CD4-positive, alpha-beta T cell treated with Interleukin-2 at 100 ng/mL for 4 hours (primary cell): ENCODE measurements around the gene SCAF1.

Experiments used
- DNase-seq: peaks from one replicate; pipeline ENCODE4 v3.0.0-alpha.2; 2020; ENCODE audit warnings: low spot score

Gene SCAF1

DNA sequence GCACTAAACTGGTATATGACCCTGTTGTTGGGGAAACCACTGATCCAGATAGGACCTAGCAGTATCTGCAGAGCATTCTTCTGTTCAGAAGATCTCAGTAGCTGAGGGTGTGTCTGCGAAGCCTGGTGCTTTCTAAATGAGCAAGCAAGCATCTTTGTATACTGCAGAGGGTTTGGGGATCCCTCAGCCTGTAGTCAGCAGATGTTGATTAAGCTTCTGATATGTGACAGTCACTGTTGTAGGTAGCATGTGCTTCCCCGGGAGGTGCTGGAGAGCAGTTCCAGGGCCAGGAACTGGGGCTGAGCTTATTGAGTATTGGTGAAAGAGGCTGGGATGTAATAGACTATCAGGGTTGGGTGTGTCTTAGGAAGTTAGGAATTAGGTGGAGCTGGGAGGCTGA, 1.5 kb downstream of the SCAF1 start:
- no peak for DNase-seq

DNA sequence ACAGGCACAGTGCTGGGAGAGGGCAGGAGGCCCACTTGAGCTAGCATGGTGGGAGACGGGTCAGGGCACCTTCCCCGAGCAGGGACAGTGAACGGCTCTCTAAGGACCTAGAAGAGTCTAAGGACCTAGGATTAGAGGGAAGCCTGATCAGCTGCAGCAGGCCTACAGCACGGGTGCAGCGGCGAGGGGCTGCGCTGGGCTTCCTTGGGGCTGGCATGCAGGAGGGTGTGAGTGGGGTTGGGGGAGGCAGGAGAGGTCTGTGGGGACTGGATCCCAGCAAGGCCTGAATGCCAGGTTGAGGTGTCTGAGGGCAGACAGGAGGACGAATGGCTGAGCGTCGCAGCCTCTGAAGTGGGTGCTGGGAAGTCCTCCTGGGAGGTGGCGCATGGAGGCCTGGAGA, 3.6 kb downstream of the SCAF1 start:
- DNase-seq = no peak

DNA sequence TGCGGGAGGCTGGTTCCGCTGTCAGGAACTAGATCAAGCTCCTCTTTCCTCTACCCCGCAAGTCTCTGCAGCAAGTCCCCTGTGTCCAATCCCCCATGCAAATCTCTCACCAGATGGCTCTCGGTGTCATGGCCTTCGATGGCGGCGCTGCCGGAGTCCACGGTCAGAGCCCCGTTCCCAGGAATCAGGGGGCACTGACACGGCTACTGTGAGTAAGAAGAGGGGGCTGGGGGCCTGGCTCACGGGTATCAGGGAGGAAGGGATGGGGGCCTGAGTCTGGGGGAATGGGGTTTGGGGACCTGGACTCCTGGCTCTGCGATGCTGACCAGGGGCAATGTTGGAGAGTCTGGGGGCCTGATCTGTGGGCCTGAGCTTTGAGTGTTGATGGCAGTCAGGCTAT, 4.0 kb downstream of the SCAF1 start:
- no peak for DNase-seq

DNA sequence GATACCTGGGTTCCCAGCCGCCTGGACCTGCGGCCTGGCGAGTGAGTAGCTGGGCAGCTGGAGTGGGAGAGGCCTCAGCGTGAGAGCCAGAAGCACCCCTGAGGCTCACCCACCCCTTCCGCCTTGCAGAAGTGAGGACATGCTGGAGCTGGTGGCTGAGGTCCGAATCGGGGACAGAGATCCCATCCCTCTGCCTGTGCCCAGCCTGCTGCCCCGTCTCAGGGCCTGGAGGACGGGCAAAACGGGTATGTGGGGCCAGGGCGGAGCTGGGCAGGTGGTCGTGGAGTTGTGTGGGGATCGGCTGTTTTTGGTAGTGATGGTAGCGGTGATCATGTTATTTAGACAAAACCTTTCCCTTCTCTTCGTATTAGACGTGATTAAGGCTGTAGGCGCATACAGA, 4.6 kb downstream of the SCAF1 start:
- no peak for DNase-seq

DNA sequence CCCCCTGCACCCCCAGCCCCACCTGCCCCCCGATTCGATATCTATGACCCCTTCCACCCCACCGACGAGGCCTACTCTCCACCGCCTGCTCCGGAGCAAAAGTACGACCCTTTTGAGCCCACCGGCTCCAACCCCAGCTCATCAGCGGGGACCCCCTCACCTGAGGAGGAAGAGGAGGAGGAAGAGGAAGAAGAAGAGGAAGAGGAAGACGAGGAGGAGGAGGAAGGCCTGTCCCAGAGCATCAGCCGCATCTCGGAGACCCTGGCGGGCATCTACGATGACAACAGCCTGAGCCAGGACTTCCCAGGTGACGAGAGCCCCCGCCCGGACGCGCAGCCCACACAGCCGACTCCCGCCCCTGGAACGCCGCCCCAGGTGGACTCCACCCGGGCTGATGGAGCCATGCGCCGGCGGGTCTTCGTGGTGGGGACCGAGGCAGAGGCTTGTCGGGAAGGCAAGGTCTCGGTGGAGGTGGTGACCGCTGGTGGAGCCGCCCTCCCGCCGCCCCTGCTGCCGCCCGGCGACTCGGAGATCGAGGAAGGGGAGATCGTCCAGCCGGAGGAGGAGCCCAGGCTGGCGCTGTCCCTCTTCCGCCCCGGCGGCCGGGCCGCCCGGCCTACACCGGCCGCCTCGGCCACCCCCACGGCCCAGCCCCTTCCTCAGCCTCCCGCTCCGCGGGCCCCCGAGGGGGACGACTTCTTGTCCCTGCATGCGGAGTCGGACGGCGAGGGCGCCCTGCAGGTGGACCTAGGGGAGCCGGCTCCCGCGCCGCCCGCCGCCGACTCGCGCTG, 9.2 kb downstream of the SCAF1 start:
- DNase-seq = no peak

DNA sequence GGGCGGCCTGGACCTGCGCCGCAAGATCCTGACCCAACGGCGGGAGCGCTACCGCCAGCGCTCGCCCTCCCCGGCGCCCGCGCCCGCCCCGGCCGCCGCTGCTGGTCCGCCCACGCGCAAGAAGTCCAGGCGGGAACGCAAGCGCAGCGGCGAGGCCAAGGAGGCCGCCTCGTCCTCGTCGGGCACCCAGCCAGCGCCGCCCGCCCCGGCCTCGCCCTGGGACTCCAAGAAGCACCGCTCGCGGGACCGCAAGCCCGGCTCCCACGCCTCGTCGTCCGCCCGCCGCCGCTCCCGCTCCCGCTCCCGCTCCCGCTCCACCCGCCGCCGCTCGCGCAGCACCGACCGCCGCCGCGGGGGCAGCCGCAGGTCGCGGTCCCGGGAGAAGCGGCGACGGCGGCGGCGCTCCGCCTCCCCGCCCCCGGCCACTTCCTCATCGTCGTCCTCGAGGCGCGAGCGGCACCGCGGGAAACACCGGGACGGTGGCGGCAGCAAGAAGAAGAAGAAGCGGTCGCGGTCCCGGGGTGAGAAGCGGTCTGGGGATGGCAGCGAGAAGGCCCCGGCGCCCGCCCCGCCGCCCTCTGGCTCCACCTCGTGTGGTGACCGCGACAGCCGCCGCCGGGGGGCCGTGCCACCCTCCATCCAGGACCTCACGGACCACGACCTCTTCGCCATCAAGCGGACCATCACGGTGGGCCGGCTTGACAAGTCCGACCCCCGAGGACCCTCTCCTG, 10.0 kb downstream of the SCAF1 start:
- no peak for DNase-seq

DNA sequence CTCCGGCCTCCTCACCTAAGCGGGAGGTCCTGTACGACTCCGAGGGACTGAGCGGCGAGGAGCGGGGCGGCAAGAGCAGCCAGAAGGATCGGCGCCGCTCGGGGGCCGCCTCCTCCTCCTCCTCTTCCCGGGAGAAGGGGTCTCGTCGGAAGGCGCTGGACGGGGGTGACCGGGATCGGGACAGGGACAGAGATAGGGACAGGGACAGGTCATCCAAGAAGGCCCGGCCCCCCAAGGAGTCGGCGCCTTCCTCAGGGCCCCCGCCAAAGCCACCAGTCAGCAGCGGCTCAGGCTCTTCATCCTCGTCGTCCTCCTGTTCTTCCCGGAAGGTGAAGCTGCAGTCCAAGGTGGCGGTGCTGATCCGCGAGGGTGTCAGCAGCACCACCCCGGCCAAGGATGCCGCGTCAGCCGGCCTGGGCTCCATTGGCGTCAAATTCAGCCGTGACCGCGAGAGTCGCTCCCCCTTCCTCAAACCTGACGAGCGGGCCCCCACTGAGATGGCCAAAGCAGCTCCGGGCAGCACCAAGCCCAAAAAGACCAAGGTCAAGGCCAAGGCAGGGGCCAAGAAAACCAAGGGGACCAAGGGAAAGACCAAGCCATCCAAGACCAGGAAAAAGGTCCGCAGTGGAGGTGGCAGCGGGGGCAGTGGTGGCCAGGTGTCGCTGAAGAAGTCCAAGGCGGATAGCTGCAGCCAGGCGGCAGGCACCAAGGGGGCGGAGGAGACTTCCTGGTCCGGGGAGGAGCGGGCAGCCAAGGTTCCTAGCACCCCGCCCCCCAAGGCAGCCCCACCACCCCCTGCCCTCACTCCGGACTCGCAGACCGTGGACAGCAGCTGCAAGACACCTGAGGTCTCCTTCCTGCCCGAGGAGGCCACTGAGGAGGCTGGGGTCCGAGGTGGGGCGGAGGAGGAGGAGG, 10.8 kb downstream of the SCAF1 start:
- DNase-seq = no peak

DNA sequence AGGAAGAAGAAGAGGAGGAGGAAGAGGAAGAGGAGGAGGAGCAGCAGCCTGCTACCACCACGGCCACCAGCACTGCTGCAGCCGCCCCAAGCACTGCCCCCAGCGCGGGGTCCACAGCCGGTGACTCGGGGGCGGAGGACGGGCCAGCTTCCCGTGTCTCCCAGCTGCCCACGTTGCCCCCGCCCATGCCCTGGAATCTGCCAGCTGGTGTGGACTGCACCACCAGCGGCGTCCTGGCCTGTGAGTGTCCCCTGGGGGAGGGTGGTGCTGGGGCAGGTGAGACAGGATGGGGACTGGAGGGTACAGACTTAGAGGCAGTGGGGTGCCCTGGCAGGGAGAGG, 11.4 kb downstream of the SCAF1 start:
- DNase-seq = no peak

DNA sequence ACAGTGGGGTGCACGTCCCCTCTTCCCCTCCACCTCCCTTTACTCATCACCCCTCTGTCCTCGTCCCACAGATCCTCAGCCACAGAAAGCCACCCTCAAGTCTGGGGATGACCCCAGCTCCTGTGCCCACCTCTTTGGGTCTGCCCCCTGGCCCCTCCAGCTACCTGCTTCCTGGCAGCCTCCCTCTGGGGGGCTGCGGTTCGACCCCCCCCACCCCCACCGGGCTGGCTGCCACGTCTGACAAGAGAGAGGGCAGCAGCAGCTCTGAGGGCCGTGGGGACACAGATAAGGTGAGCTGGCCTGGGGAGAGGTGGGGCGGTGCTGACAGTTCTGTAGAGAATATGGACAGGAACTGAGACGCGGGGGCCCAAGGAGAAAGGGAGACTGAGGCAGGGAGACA, 12.6 kb downstream of the SCAF1 start:
- no peak for DNase-seq

DNA sequence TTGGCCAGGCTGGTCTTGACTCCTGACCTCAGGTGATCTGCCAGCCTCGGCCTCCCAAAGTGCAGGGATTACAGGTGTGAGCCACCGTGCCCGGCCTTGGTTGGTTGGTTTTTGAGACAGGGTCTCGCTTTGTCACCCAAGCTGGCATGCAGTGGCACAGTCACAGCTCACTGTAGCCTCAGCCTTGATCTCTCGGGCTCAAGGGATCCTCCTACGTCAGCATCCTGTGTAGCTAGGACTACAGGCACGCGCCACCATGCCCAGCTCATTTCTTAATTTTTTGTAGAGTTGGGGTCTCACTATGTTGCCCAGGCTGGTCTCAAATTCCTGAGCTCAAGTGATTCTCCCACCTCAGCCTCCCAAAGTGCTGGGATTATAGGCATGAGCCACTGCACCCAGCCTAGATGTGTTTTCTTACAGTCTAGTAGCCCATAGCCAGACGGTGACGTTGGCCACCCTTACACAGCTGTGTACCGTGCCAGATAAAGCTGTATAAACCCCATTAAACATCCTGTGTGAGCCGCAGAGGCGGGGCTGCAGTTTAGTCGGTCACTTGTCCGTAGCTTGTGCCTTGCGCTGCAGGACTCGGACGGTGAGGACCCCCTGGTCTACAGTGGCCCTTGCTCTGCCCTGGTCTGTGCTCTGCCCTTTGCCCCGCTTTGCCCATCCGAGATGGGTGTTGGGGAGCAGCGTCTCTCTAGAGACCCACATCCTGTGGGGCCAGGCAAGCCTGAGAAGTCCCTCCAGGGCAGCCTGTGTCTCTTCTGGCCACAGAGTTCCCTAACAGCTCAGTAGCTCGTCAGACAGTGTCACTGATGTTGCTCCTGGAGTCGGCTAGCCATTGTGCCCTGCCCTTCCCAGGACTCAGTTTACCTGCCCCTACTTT, 13.8 kb downstream of the SCAF1 start:
- DNase-seq = no peak

DNA sequence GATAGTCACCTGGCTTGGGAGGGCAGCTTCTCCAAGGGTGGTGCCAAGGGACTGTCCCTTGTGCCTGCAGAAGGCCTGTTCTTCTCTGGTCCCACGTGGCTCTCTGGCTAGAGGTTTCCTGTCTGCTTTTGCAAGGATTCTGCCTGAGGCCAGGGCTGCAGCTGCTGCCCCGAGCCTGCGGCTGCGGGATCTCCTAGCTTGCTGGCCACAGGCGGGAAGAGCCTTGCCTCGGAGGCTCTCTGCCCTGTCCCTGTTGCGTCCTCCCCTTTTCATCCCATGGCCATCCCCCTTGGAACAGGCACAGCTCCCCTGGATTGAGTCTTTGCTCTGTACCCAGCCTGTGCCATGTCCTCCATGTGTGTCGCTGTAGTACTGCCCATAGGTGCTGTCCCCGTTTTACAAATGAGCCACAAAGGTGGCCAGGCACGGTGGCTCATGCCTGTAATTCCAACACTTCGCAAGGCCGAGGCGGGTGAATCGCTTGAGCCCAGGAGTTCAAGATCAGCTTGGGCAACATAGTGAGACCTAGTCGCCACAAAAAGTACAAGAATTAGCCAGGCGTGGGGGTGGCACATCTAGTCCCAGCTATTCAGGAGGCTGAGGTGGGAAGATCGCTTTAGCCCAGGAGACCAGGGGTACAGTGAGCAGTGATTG, 14.6 kb downstream of the SCAF1 start:
- DNase-seq = no peak

DNA sequence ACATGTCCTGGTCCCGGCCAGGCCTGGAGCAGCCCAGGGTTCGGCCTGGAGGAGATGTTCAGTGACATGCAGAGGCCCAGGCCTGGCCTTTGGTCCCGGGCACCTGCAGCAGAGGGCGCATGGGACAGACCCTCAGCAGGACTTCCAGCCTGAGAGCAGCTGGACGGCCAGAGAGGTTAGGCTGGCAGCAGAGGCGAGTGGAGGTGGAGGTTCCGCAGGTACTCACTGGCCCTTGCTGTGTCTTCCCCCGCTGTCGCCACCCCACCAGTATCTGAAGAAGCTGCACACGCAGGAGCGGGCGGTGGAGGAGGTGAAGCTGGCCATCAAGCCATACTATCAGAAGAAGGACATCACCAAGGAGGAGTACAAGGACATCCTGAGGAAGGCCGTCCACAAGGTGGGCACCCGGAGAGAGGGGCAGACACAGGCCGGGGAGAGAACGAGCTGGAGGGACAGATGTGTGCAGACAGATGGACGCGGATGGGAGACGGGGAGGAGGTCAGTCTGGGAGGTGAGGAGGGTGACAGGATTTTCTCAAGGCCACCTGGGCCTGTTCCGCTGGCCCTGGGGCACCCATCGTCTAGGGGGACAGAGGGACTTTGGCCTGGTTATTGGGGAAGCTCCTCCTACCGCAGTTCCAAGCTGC, 15.6 kb downstream of the SCAF1 start:
- DNase-seq = no peak

DNA sequence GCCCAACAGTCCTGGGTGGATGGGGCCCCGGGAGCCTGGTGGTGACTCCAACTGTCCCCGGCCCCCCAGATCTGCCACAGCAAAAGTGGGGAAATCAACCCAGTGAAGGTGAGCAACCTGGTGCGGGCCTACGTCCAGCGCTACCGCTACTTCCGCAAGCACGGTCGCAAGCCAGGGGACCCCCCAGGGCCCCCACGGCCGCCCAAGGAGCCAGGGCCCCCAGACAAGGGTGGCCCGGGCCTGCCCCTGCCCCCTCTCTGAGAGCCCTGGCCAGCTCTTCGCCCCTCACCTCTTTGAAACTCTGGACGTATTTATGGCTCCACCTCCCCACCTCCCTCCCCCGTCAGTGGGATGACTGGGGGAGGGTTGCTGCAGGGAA, 16.1 kb downstream of the SCAF1 start:
- DNase-seq = no peak

DNA sequence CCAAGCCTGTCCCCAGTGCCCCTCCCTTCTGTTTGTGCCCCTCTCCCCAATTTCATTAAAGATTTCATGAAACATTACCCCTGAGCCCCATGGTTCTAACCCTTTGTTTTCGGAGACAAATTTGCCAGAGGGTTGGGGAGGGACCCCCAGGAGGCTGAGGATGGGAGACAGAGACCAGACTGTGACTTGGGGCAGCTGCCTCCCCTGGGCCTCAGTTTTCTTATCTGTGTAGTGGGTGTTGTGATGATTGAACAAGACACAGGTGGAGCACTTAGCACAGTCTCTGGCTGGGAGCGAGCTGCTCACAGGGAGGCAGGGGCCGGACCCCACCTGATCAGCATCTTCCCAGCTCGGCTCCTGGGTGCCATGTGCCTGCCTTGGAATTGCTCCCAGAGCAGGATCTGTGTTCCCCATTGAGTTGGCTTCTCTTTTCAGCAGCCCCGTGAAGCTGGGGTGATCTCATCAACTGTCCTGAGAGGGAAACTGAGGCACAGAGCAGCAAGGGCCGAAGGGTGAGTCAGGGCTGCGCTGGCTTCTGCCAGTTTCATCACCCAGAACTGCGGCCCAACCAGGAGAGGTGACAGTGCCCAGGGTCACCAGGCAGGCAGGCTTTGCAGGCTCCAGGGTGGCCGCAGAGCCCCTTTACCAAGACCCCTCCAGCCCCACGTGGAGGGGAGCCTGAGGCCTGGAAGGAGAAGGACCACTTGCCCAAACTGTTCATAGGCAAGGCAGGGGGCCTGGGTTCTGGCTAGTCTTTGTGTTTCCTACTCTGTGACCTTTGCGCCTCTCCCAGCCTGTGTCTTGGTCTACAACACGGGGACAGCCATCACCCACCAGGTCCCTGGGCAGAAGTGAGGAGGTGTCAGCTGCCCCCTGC, 16.8 kb downstream of the SCAF1 start:
- no peak for DNase-seq

DNA sequence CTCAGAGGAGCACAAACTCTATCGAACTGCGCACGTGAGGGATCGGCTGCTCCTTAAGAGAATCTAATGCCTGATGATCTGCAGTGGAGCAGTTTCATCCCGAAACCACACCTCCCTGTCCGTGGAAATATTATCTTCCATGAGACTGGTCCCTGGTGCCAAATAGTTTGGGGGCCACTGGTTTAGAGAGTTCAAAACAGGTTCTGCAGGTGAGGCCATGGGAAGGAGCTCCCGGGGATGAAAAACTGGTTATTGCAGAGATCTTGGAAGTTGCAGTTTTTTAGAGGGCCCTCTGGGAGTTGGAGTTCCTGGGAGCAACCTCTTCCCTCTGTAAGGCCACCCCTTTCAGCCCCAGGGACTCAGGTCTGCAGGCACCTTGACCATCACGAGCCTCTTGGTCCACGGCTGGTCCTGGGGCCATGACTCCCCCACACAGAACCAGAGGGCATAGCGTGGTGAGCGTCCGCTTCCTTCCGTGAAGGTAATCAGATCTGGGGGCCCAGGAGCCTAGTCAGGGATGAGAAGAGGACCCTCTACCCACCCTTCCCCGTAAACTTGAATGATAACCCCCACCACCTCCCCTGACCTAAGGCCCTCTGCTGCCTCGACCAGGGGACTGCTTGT, 18.4 kb downstream of the SCAF1 start:
- DNase-seq = no peak

DNA sequence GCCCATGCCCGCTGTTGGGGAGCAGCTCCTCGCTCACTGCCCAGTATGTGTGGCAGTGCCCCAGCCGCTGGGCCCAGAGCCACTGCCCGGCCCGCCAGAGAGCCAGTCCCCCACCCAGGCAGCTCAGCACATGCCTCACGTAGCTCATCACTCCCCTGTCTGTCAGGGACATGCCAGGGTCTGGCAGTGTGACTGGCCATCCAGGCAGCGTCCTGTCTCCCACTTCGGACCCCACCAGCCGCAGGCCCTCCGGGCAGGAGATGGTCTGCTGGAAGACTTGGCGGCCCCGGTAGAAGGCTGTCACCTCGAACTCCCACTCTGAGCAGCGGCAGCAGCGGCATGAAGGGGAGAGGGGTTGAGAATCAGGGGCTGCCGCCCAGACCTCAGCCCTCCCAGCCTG, 20.0 kb downstream of the SCAF1 start:
- DNase-seq = no peak

DNA sequence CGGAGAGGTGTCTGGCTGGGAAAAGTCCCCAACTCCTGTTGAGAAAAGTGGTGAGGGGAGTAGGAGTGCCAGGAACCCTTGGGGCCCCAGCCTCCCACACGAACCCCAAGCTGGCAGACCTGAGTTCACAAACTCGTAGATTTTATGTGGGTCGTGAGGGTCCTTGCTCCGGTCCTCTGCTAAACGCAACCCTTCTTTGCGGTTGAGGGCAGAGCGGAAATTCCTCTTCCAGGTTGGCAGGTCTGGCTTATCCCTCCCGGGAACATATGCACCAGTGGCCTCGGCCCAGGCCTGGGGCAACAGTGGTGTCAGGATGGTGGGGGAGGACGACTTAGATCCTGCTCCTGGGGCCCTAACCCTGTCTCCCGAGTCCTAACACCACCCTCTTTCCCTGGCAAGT, 21.2 kb downstream of the SCAF1 start:
- no peak for DNase-seq

DNA sequence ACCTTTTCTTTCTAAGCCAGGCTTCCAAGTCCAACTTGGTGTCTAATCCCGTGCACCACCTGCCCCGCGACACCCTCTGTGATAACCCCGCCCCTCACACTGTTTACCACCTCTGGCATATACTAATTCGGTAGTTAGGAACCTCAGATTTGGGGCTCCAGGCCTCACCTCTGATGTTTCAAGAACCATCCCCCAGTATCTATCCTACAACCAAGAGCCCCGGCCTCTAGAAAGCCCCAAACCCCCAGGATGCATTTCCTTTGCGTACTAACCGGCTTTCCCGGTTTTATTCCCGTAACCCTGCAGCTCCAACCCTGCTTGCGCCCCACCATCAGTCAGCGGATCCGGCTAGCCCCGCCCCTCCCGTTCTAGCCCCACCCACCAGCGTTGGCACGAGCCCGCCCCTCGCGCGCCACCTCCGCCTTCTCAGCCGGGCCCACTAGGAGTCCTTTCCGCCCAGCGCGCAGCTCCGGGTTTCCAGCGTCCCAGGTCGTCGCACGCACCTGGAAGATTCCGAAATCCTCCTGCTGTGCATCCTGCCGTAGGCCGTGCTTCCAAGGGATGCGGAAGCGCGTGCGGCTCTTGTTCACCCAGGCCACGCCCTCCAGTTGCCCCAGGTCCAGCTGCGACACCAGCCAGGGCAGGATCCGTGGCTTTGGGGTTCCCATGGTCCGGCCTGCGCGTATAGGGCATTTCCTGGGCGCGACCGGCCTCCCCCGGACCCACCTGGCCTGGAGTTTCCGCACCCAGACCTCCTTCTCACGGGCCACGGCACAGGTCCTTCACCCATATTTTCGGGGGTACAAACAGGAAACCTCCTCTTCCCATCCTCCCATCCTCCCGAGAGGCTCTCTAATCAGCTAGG, 22.4 kb downstream of the SCAF1 start:
- DNase-seq = peak; percentile 91

DNA sequence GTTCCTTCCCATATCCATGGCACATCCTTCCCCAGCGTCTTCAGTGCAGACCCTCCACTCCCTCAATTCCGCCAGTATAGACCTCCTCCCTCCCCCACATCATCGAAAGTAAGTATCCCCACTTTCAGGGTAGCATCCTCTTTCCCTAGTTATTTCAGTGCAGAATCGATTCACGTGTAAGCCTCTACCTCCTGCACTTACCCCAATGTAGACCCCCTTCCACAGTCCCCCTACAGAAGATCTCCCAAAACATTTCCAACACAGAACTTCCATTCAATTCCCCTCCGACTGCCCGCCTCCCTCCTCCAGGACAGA, 23.0 kb downstream of the SCAF1 start:
- DNase-seq = no peak
